Stimulated activated CD4-positive, alpha-beta T cell treated with anti-CD3 and anti-CD28 coated beads, Interleukin-2, amount 100 ng/mL, for 24 hours (primary cell): ENCODE results near the gene RAD9A.

Experiments
- DNase-seq, 2 donors: peaks; one replicate each; pipeline ENCODE4 v3.0.0-alpha.2; 2020

The RAD9A gene

GRCh38 chr11:67391304-67392182, at the start of gene RAD9A:
Gene RAD9A (plus strand): TSS chr11:67391986. CDS start chr11:67392045, 59 bp downstream.
- DNase-seq, result peak; percentile 93 to 94

GRCh38 chr11:67344264-67344663, 47.5 kb upstream of the RAD9A start:
- no peak for DNase-seq

GRCh38 chr11:67345247-67345919, 46.4 kb upstream of the RAD9A start:
- no peak for DNase-seq

GRCh38 chr11:67345920-67346819, 45.6 kb upstream of the RAD9A start:
- DNase-seq, result no peak

GRCh38 chr11:67347964-67348749, 43.6 kb upstream of the RAD9A start:
- no peak for DNase-seq

- DNase-seq, result no peak
Observed at GRCh38 chr11:67349036-67349435, 42.8 kb upstream of the RAD9A start.

- no peak for DNase-seq
Observed at GRCh38 chr11:67349457-67349856, 42.3 kb upstream of the RAD9A start.

- no peak for DNase-seq
Observed at GRCh38 chr11:67349928-67350465, 41.8 kb upstream of the RAD9A start.

GRCh38 chr11:67351275-67352005, 40.3 kb upstream of the RAD9A start:
- peak; percentile 69 to 72 for DNase-seq

- DNase-seq, result peak in 1 of 2 donors; percentile 44
Observed at GRCh38 chr11:67352546-67353316, 39.1 kb upstream of the RAD9A start.

GRCh38 chr11:67353317-67354074, 38.3 kb upstream of the RAD9A start, which contains the start of gene POLD4:
Gene POLD4 (minus strand): TSS chr11:67353546. CDS start chr11:67353399, 147 bp downstream.
- DNase-seq, result peak; percentile 97 to 98

- no peak for DNase-seq
Observed at GRCh38 chr11:67354075-67355022, 37.4 kb upstream of the RAD9A start.

- DNase-seq, result no peak
Observed at GRCh38 chr11:67355023-67355793, 36.6 kb upstream of the RAD9A start.

- DNase-seq, result no peak
Observed at GRCh38 chr11:67355794-67356386, 35.9 kb upstream of the RAD9A start.

- no peak for DNase-seq
Observed at GRCh38 chr11:67356387-67356863, 35.4 kb upstream of the RAD9A start.

GRCh38 chr11:67356864-67357561, 34.8 kb upstream of the RAD9A start:
- peak; percentile 68 to 72 for DNase-seq
